ENCODE data around the gene TEP1.

DNA sequence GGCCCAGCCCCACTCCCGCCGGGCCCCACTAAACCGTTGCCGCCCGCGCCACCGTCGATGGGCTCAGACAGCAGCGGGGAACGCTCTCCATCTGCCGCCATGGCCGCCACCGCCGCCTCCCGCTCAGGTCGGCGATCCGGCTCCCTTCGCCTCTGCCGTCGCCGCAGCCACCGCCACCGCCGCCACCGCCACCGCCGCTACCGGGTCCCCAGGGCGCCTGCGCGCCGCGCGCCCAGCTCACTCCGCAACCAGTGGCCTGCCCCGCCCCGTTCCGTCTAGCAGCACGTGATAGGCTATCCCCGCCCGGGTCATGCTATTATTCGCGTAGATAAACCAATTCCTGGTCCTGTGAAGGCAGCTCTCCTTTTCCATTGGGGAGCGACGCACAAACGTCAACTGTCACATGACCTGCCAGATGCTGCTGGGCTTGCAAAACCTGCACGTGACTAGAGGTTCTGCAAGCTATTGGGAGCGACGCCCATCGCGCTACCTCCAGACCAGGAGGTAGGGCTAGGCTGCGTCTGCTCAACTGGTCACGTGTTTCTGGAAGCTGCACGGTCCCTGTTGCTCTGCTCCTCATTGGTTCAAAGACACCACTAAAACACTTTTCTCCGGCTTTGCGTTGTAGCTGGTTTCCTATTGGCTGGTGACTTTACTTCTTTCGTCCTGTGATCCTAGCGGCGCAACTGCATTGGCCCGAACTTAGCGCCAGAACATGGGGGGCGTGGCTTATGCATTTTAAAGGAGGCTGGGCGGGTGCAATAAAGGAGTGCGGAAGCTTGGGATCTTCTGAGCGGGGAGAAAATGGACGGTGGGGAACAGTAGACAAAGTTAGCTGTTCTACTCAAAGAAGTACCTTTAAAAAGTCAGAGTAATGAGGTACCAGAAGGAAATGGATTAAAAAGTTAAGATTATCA lies 48.2 kb upstream of the TEP1 start, which contains the start of gene PIP4P1:
- TF ChIP-seq CTCF (IDR thresholded peaks at IDR 0.05) (no peak), POLR2A (IDR thresholded peaks at IDR 0.05) (peak; percentile 64 to 93)
